Hepatocyte (in vitro differentiated cells): ENCODE data around the gene GRID2IP.

Experiments
- CTCF ChIP-seq: fragments of 200-600 bp; sonication (generic); IDR thresholded peaks from 2 replicates; pipeline ENCODE4 v1.5.1; 2016; ENCODE audit warnings: antibody characterized with exemption, mild to moderate bottlenecking; ENCODE audit not compliant: poor library complexity
- EZH2 ChIP-seq: fragments of 200-600 bp; sonication (generic); IDR thresholded peaks from 2 replicates; pipeline ENCODE4 v1.6.1; 2016; ENCODE audit warnings: antibody characterized with exemption, mild to moderate bottlenecking, borderline replicate concordance
- EZH2phosphoT487 ChIP-seq: fragments of 200-600 bp; sonication (generic); IDR thresholded peaks from one replicate; pipeline ENCODE4 v1.6.1; 2018; ENCODE audit warnings: antibody characterized with exemption, mild to moderate bottlenecking, low read depth, moderate library complexity; ENCODE audit not compliant: unreplicated experiment, severe bottlenecking

- TF ChIP-seq CTCF (no peak), EZH2 (no peak), EZH2phosphoT487 (no peak)
Measured at GRCh38 chr7:6589151-6589828, 38.0 kb upstream of the GRID2IP start.
